Loucy (cell line): Measurements from ENCODE around the gene GXYLT2.

ENCODE experiments used
- CTCF ChIP-seq: fragments of 200-600 bp; sonication (generic); conservative IDR thresholded peaks from 2 replicates; pipeline ENCODE4 v1.5.1; 2014; ENCODE audit warnings: mild to moderate bottlenecking, antibody characterized with exemption, low read length
- EZH2phosphoT487 ChIP-seq: fragments of 200-600 bp; IDR thresholded peaks from 2 replicates; pipeline ENCODE4 v1.6.1; 2018; ENCODE audit warnings: antibody characterized with exemption, mild to moderate bottlenecking, moderate library complexity, borderline replicate concordance

GRCh38 chr3:72972706-72973030, 84.8 kb downstream of the GXYLT2 start:
- TF ChIP-seq CTCF: no peak
- TF ChIP-seq EZH2phosphoT487: no peak
